Measurements from ENCODE around the gene TRPM2. TPM values are rescaled to one million over a fixed set of nuclear protein-coding genes. Genes with fewer than 3 reads are reported as not detected.

The TRPM2 gene
- polyA plus RNA-seq, 3 donors: 0.81 to 1.4 (median 1.2) TPM

GRCh38 chr21:44480200-44481053 lies 127.0 kb downstream of the TRPM2 start:
- no peak for DNase-seq (ENCODE audit: extremely low read depth in 1 of 11, low read depth in 9 of 11, low spot score in 4 of 11)

GRCh38 chr21:44482581-44483287 lies 129.3 kb downstream of the TRPM2 start:
- no peak for DNase-seq (ENCODE audit: extremely low read depth in 1 of 11, low read depth in 9 of 11, low spot score in 4 of 11)

DNA sequence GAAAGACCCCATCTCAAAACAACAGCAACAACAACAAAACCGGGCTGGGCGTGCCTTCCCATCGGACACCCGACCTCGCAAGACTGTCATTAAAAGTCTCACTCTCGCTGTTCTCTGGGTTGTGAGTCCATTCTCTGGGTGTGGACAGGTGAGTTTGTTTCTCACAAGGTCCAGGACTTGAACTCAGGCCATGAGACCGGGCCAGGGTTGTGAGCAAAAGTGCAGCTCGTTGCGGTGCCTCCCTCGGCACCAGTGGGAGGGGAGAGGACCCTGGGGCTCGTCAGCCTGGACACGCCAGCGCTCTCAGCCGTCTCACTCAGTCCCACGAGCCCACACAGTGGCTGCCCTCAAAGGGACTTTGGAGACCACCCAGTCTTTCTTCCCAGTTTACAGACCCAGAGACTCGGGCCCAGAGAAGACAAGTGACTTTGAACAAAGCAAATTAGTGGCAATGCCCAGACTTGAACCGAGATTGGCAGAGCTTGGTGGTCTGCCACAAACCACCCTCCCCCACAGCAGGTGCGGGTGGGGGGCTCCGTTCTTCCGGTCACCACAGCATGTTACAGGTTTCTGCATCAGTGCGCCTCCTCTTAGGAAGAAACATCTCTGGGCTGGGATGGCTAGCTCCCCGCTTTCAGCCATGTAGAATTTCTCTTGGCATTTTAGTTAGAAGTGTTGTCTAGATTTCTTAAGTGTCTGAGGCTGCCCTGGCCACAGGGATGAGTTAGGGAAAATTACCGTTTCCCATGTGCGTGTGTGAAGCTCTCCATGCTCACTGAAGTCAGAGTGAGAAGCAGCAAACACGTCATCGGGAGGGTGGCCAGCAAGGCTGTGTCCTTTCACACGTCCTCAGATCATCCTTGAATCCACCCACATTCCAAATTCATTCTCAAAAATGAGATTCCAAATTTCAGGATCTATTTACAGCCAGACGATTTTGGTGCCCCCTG lies 130.1 kb downstream of the TRPM2 start:
- no peak for DNase-seq (ENCODE audit: extremely low read depth in 1 of 11, low read depth in 9 of 11, low spot score in 4 of 11)

DNA sequence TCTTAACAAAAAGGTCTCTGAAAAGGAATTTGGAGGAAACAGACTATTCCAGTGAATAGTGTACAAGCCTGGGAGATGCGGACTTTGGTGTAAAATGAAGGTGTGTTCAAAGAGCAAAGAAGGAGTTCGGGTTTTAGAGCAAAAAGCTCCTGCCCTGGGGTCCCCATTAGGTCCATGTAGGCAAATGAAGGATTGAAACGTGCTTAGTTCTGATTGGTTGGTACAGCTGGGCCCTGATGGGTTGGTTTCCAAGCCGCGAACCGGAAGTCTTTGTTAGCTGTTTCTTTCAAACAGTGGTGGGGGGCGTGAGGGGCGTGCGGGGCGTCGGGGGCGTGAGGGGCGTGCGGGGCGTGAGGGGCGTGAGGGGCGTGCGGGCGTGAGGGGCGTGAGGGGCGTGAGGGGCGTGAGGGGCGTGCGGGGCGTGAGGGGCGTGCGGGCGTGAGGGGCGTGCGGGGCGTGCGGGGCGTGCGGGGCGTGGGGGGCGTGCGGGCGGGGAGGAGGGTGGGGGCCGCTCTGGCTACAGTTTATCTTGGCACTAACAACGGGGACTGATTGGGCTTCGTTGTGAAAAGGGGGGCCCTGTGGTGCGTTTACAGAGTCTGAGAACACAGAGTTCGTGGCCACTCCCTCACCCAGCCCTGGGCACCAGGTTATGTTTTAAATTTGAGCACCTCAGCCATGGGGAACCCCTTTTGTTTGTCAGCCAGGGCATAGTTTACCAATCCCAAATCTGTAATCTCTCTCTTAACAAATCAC lies 131.3 kb downstream of the TRPM2 start:
- no peak for DNase-seq (ENCODE audit: extremely low read depth in 1 of 11, low read depth in 9 of 11, low spot score in 4 of 11)

GRCh38 chr21:44485254-44485793 lies 131.9 kb downstream of the TRPM2 start:
- DNase-seq (ENCODE audit: extremely low read depth in 1 of 11, low read depth in 9 of 11, low spot score in 4 of 11): no peak

DNA sequence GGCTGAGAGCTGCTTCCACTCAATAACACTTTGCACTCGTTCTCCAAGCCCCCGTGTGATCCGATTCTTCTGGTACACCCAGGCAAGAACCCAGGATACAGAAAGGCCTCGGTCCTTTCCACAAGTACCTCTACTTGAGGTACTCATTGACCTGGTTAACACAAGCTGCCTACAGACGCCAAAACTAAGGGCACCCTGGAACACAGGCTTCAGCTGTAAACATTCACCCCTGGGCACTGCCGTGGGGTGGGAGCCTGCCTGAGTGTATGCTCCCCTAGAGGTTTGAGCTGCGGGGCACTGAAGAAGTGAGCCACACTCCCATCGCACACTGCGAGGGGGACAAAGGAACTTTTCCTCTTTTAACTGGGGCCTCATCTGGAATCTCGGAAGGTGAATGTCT lies 132.4 kb downstream of the TRPM2 start:
- DNase-seq (ENCODE audit: extremely low read depth in 1 of 11, low read depth in 9 of 11, low spot score in 4 of 11): no peak

GRCh38 chr21:44486302-44486701 lies 132.9 kb downstream of the TRPM2 start:
- no peak for DNase-seq (ENCODE audit: extremely low read depth in 1 of 11, low read depth in 9 of 11, low spot score in 4 of 11)

GRCh38 chr21:44487831-44488230 lies 134.4 kb downstream of the TRPM2 start:
- no peak for DNase-seq (ENCODE audit: extremely low read depth in 1 of 11, low read depth in 9 of 11, low spot score in 4 of 11)

- DNase-seq (ENCODE audit: extremely low read depth in 1 of 11, low read depth in 9 of 11, low spot score in 4 of 11): no peak
These were observed 136.5 kb downstream of the TRPM2 start for GRCh38 chr21:44489962-44490361.

- no peak for DNase-seq (ENCODE audit: extremely low read depth in 1 of 11, low read depth in 9 of 11, low spot score in 4 of 11)
These were observed 137.0 kb downstream of the TRPM2 start for GRCh38 chr21:44490405-44490804.

- no peak for DNase-seq (ENCODE audit: extremely low read depth in 1 of 11, low read depth in 9 of 11, low spot score in 4 of 11)
These were observed 137.4 kb downstream of the TRPM2 start for GRCh38 chr21:44490816-44491215.

Other genes with a start within 250 kb of the TRPM2 start
- 10 to 100 TPM in 2 of 3 donors, 1 to 10 TPM in 1; 3.6 to 14.2 (median 11.6) TPM for gene PWP2, start 246.2 kb upstream of the TRPM2 start, polyA plus RNA-seq (ENCODE audit: insufficient read length in 3 of 3)
- gene GATD3, start 219.9 kb upstream of the TRPM2 start, polyA plus RNA-seq (ENCODE audit: insufficient read length in 3 of 3): 100 to 1,000 TPM in 1 of 3 donors, 10 to 100 TPM in 2; 21.0 to 102 (median 60.9) TPM
- gene ICOSLG, start 112.7 kb upstream of the TRPM2 start, polyA plus RNA-seq (ENCODE audit: insufficient read length in 3 of 3): 10 to 100 TPM in 1 of 3 donors, 1 to 10 TPM in 2; 5.1 to 14.9 (median 8.4) TPM
- not detected for gene DNMT3L, start 91.7 kb upstream of the TRPM2 start, polyA plus RNA-seq (ENCODE audit: insufficient read length in 3 of 3)
- gene AIRE, start 67.7 kb upstream of the TRPM2 start, polyA plus RNA-seq (ENCODE audit: insufficient read length in 3 of 3): under 1 TPM; 0.49 to 0.80 (median 0.50) TPM
- gene PFKL, start 53.6 kb upstream of the TRPM2 start, polyA plus RNA-seq (ENCODE audit: insufficient read length in 3 of 3): 100 to 1,000 TPM; 101 to 165 (median 162) TPM
- gene CFAP410, start 14.2 kb upstream of the TRPM2 start, polyA plus RNA-seq (ENCODE audit: insufficient read length in 3 of 3): 10 to 100 TPM; 14.9 to 38.7 (median 31.9) TPM
- gene LRRC3, start 101.9 kb downstream of the TRPM2 start, polyA plus RNA-seq (ENCODE audit: insufficient read length in 3 of 3): 1 to 10 TPM; 4.1 to 6.0 (median 5.8) TPM
- gene KRTAP10-1, start 186.6 kb downstream of the TRPM2 start, polyA plus RNA-seq (ENCODE audit: insufficient read length in 3 of 3): not detected
- gene KRTAP10-2, start 197.9 kb downstream of the TRPM2 start, polyA plus RNA-seq (ENCODE audit: insufficient read length in 3 of 3): not detected
- gene KRTAP10-3, start 205.2 kb downstream of the TRPM2 start, polyA plus RNA-seq (ENCODE audit: insufficient read length in 3 of 3): not detected
- not detected for gene KRTAP10-4, start 220.1 kb downstream of the TRPM2 start, polyA plus RNA-seq (ENCODE audit: insufficient read length in 3 of 3)
- not detected for gene KRTAP10-5, start 227.0 kb downstream of the TRPM2 start, polyA plus RNA-seq (ENCODE audit: insufficient read length in 3 of 3)
- gene KRTAP10-6, start 238.9 kb downstream of the TRPM2 start, polyA plus RNA-seq (ENCODE audit: insufficient read length in 3 of 3): not detected
- gene KRTAP10-7, start 247.0 kb downstream of the TRPM2 start, polyA plus RNA-seq (ENCODE audit: insufficient read length in 3 of 3): not detected

Data from renal cortex interstitium (tissue), 11 donors.